GM21447 (cell line): ENCODE measurements around the gene EBLN2.

Experiments used
- ATAC-seq: cut with Tn5 transposase; IDR thresholded peaks from one replicate; pipeline ENCODE4 v1.9.1; 2021; ENCODE audit not compliant: unreplicated experiment

The EBLN2 gene

DNA sequence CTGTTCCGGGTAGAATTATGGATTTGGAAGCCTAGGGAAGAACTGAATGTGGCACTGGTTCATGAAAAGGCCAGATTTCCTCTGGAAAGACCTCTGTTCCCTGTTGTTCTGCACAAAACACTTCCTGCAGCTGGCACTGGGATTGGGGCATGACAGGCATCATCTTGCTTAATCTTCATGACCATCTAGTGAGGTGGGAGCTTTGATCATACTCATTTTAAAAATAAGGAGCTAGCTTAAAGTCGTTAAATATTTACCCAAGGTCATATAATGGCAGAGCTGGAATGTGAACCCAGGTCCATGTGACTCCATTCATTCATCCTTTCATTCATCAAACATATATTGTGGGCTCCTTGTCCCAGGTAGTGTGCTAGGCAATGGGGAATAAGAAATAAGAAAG, 40.4 kb downstream of the EBLN2 start:
- ATAC-seq = no peak

DNA sequence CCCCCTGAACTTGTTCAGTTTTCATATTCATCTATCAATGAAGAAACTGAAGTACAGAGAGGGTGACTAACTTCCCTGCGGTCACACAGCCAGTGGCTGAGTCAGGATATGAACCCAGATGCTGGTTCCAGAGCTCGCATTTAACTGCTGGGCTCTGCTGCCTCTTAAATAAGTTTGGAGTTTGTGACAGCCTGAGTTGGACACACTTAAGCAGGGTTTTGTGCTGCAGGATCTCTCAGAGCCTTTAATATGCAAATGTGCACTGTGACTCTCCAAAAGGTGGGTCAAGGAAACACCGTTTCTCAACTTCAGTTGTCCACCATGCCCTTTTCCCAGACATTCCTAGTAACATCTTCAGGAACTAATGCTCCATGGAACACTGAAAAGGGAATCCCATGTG, 45.8 kb downstream of the EBLN2 start:
- no peak for ATAC-seq

DNA sequence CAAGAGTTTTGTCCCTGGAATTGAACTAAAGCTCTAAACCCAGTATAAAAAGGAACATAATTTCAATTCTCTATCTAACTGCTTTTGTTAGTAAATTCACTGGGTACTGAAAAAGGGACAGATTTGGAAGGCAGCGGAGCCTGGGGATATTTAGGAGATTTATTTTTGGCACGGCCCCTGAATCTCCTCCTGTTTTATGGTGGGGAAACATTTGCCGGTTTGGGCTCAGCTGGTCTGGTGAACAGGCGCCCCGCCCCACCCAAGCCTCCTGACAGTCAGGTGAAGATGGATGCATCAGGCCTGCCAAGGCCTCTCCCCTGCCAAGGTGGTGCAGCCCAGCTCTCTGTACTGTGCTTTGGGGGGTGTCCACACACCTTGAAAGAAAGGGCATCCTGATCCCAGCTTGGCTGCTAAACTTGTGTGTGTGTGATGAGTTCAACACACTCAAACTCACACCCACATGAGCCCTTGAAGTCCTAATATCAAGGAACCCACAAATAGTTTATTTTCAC, 46.3 kb downstream of the EBLN2 start:
- no peak for ATAC-seq

DNA sequence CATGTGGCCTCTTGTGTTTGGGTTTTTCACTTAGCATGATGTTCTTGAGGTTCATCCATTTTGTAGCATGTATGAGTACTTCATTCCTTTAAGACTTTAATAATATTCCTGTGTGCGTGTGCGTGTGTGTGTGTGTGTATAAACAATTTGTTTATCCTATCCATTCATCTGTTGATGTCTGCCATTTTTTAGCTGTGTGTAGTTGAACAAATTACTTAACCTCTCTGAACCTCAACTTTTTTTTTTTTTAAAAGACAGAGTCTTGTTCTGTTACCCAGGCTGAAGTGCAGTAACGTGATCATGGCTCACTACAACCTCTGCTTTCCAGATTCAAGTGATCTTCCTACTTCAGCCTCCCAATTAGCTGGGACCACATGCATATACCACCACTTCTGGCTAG, 47.3 kb downstream of the EBLN2 start:
- ATAC-seq = no peak

DNA sequence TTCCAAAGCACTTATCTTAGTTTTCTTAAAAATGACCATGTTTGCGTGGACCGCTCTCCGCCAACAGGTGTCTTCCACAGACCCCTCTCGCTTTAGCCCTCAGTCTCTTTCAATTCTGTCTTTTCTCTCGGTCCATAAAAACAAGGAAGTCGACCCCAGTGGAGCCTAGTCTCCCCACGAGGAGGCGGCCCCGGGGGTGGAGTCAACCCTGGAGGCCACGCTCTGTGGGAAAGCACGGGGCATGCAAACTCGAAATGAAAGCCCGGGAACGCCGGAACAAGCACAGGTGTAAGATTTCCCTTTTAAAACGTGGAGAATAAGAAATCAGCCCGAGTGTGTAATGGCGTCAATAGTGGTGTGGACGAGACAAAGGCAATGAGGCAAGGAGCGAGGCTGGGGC, 49.1 kb downstream of the EBLN2 start:
- no peak for ATAC-seq
